ENCODE results near the gene AP2S1.
"Not testable (repeated sequence)": the region's sequence is repeated elsewhere in the genome, so short reads cannot be mapped to it uniquely, and the experiment has no call there.

AP2S1 gene

DNA sequence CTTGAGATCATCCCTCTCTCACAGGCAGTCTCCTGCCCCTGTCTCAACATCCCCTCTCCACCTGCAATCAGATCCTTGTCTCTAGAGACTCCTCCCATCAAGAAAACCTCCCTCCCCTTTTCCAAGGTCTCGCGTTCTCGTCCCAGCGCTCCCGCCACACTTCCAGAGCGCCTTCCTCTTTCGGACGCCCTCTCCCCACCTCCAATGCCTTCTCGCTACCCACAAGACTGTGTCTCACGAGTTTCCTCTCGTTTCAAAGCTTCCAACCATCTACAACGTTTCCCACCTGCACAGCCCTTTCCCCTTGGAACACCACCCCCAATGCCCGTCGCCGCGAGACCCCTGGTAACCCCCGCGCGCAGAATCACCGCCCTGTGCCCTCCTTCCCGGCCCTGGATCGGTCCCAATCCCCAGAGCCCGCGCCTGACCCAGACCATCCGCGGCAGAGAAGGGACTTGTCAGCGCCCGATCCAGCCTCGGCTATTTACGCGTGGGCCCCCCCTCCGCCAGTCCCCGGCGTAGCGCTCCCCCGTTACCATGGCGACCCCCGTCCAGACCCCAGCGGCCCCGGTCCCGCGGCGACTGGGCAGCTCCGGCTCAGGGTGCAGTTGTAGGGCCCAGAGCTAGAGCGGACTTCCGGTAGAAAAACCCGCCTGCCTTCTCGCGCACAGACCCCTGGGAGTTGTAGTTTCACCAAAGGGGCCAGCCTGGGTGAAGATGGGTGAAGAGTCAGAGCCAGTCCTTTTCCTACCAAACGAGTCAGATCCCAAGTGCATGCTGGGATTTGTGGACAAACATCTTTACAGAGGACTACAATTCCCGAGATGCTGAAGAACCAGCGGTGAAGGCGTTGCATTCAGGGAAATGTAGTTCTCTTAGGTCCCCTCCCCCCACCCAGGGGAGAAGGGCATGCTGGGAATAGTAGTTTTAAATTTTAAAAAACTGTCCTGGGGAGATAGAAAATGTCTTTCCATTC lies at the start of gene AP2S1:
Gene AP2S1 (minus strand): TSS at position 619 of the 976 bp plus-strand sequence. CDS start 80 bp downstream, at position 539.
- peaks cover 5% of the 10 kb centered on the region for H3K4me1 ChIP-seq
- in situ Hi-C loops (cut with MboI; ENCODE audit: low sequenced_read_pairs) = no loop called here
- peak; percentile 98 to 99 for DNase-seq (ENCODE audit: low spot score in 2 of 2)

GRCh38 chr19:46900341-46900740 lies 49.7 kb upstream of the AP2S1 start:
- H3K4me3 ChIP-seq = no peak overlapping the region
- no peaks in the 10 kb centered on the region for H3K27me3 ChIP-seq (ENCODE audit: low read depth)
- no peaks in the 10 kb centered on the region for H3K9me3 ChIP-seq
- peaks cover 5% of the 10 kb centered on the region for H3K4me1 ChIP-seq
- no peaks in the 10 kb centered on the region for H3K36me3 ChIP-seq (replicated peaks)
- no peak for DNase-seq (ENCODE audit: low spot score in 2 of 2)
- in situ Hi-C loops (cut with MboI; ENCODE audit: low sequenced_read_pairs) = no loop called here

More for the DNA sequence above, at the start of gene AP2S1:
- Histone ChIP-seq H3K9me3 (no peaks in the 10 kb centered on the region), H3K4me3 (peak within 1 kb of the TSS; percentile 78), H3K27me3 (ENCODE audit: low read depth) (no peaks in the 10 kb centered on the region), H3K36me3 (replicated peaks) (peaks cover 12% of the 10 kb centered on the region)

DNA sequence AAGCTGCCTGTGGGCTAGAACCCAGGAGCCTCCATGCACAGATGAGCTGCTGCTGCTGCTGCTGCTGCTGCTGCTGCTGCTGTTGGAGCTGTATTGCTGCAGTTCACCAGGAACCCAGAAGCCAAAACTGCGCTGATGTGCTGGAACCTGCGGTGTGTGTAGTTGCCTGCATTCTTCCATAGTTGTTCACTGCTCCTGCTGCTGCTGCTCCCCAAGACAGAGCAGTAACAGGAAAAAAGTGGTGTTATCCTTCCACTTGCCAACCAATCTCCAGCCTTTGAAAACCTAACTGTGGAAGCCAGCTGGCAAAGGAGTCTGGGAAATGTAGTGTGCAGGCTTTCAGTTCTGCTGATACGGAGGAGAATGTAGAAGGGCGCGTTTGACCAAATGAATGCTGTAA lies 48.1 kb upstream of the AP2S1 start:
- no peak for DNase-seq (ENCODE audit: low spot score in 2 of 2)
- Histone ChIP-seq H3K36me3 (replicated peaks) (no peaks in the 10 kb centered on the region), H3K27me3 (ENCODE audit: low read depth) (no peaks in the 10 kb centered on the region), H3K9me3 (no peaks in the 10 kb centered on the region), H3K4me3 (no peak overlapping the region), H3K4me1 (peaks cover 6% of the 10 kb centered on the region)
- in situ Hi-C loops (cut with MboI; ENCODE audit: low sequenced_read_pairs) = no loop called here

DNA sequence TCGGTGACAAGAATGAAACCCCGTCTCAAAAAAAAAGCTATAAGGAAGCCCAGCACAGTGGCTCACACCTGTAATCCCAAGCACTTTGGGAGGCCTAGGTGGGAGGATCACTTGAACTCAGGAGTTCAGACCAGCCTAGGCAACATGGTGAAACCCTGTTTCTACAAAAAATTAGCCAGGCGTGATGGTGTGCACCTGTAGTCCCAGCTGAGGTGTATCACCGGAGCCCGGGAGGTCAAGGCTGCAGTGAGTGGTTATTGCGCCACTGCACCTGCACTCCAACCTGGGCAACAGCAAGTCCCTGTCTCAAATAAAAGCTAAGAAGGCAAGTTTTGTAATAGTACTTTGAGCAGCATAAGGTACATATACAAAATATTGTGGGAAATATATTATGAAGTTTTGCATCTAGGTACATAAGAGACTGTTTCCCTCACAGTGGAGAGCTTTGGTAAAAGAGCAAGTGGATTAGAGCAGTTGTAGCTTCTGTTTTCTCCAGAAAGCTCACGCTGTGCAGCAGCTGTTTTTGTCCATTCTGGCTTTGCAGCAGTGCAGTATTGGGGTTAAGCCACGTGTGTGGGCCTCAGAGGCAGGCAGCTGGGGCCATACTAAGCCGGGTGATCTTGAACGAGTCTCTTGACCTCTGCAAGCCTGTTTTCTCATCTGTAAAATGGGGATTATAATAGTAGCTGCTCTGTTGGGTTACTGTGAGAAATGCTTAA lies 45.6 kb upstream of the AP2S1 start:
- no peaks in the 10 kb centered on the region for H3K27me3 ChIP-seq (ENCODE audit: low read depth)
- H3K36me3 ChIP-seq (replicated peaks) = no peaks in the 10 kb centered on the region
- H3K4me3 ChIP-seq = no peak overlapping the region
- H3K4me1 ChIP-seq = peaks cover 9% of the 10 kb centered on the region
- DNase-seq (ENCODE audit: low spot score in 2 of 2) = no peak
- H3K9me3 ChIP-seq = no peaks in the 10 kb centered on the region
- in situ Hi-C loops (cut with MboI; ENCODE audit: low sequenced_read_pairs) = no loop called here

GRCh38 chr19:46892252-46893179 lies 41.9 kb upstream of the AP2S1 start:
- in situ Hi-C loops (cut with MboI; ENCODE audit: low sequenced_read_pairs) = no loop called here
- H3K27me3 ChIP-seq (ENCODE audit: low read depth) = no peaks in the 10 kb centered on the region
- peaks cover 16% of the 10 kb centered on the region for H3K4me1 ChIP-seq
- H3K9me3 ChIP-seq = no peaks in the 10 kb centered on the region
- no peaks in the 10 kb centered on the region; the same call in 1 of the 2 replicates for H3K36me3 ChIP-seq (replicated peaks)
- H3K4me3 ChIP-seq = no peak overlapping the region
- DNase-seq (ENCODE audit: low spot score in 2 of 2) = no peak

- Histone ChIP-seq H3K4me1 (peaks cover 18% of the 10 kb centered on the region), H3K36me3 (replicated peaks) (no peaks in the 10 kb centered on the region; the same call in 1 of the 2 replicates), H3K4me3 (no peak overlapping the region), H3K27me3 (ENCODE audit: low read depth) (no peaks in the 10 kb centered on the region), H3K9me3 (no peaks in the 10 kb centered on the region)
- DNase-seq (ENCODE audit: low spot score in 2 of 2) = no peak
- in situ Hi-C loops (cut with MboI; ENCODE audit: low sequenced_read_pairs) = no loop called here
Measured at GRCh38 chr19:46890423-46891170, 40.0 kb upstream of the AP2S1 start.

DNA sequence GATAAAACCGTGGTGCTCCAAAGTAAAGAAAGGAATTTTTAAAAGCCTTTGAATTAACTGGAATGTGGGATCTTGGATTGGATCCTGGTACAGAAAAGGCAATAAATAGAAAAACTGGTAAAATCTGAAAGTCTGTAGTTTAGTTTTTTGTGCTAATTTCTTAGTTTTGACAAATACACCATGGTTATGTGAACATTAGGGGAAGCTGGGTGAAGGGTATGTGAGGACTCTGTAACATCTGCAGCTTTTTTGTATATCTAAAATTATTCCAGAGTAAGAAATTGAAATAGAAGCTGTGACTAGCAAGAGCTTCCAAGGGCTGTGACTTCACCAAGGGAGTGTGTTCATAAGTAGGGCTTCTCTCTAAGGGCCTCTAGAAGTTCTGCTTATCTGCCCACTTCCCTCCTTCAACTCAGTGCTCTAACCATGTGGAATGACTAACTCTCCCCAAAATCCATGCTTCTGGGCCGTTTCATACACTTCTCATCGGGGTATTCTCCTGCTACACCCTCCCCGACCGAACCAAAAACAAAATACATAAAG lies 36.7 kb upstream of the AP2S1 start:
- Histone ChIP-seq H3K27me3 (ENCODE audit: low read depth) (no peaks in the 10 kb centered on the region), H3K9me3 (no peaks in the 10 kb centered on the region), H3K4me3 (no peak overlapping the region), H3K4me1 (peaks cover 11% of the 10 kb centered on the region), H3K36me3 (replicated peaks) (no peaks in the 10 kb centered on the region; the same call in 1 of the 2 replicates)
- DNase-seq (ENCODE audit: low spot score in 2 of 2) = no peak
- in situ Hi-C loops (cut with MboI; ENCODE audit: low sequenced_read_pairs) = no loop called here

GRCh38 chr19:46886546-46887239 lies 36.0 kb upstream of the AP2S1 start:
- Histone ChIP-seq H3K9me3 (no peaks in the 10 kb centered on the region), H3K36me3 (replicated peaks) (no peaks in the 10 kb centered on the region; the same call in 1 of the 2 replicates)

DNA sequence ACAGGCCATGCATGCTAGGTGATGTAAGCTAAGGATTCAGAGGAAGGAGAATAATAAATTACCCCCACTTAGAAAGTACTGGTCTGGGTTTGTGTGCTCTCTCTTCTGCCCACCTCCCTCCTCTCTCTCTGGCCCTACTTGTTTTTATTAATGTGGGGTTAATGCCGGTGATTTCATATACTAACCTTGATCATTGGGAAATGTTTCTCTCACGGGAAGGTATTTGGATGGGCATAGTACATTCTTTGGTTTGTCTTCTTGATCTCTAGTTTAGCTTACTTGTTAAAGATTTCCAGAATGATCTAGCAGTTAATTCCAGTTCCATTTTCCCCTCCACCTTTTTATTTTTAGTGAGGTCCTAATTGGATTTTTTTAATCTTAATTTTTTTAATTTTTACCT lies 34.8 kb upstream of the AP2S1 start:
- no peak overlapping the region for H3K4me3 ChIP-seq
- in situ Hi-C loops (cut with MboI; ENCODE audit: low sequenced_read_pairs) = no loop called here
- no peaks in the 10 kb centered on the region; the same call in 1 of the 2 replicates for H3K36me3 ChIP-seq (replicated peaks)
- H3K27me3 ChIP-seq (ENCODE audit: low read depth) = no peaks in the 10 kb centered on the region
- no peak for DNase-seq (ENCODE audit: low spot score in 2 of 2)
- H3K4me1 ChIP-seq = peaks cover 11% of the 10 kb centered on the region
- H3K9me3 ChIP-seq = no peaks in the 10 kb centered on the region

More at GRCh38 chr19:46886546-46887239, 36.0 kb upstream of the AP2S1 start:
- H3K4me1 ChIP-seq = peaks cover 12% of the 10 kb centered on the region
- H3K27me3 ChIP-seq (ENCODE audit: low read depth) = no peaks in the 10 kb centered on the region
- in situ Hi-C loops (cut with MboI; ENCODE audit: low sequenced_read_pairs) = no loop called here
- no peak overlapping the region for H3K4me3 ChIP-seq
- no peak for DNase-seq (ENCODE audit: low spot score in 2 of 2)

GRCh38 chr19:46882751-46883150 lies 32.1 kb upstream of the AP2S1 start:
- H3K27me3 ChIP-seq (ENCODE audit: low read depth); H3K4me3 ChIP-seq; DNase-seq (ENCODE audit: low spot score in 2 of 2); H3K36me3 ChIP-seq (replicated peaks); H3K4me1 ChIP-seq; H3K9me3 ChIP-seq; in situ Hi-C loops (cut with MboI; ENCODE audit: low sequenced_read_pairs): not testable (repeated sequence)

- Histone ChIP-seq H3K36me3 (replicated peaks) (no peaks in the 10 kb centered on the region; the same call in 1 of the 2 replicates), H3K9me3 (no peaks in the 10 kb centered on the region), H3K4me3 (no peak overlapping the region), H3K27me3 (ENCODE audit: low read depth) (no peaks in the 10 kb centered on the region), H3K4me1 (peaks cover 5% of the 10 kb centered on the region)
- in situ Hi-C loops (cut with MboI; ENCODE audit: low sequenced_read_pairs) = no loop called here
- no peak for DNase-seq (ENCODE audit: low spot score in 2 of 2)
Measured at GRCh38 chr19:46882034-46882433, 31.4 kb upstream of the AP2S1 start.

DNA sequence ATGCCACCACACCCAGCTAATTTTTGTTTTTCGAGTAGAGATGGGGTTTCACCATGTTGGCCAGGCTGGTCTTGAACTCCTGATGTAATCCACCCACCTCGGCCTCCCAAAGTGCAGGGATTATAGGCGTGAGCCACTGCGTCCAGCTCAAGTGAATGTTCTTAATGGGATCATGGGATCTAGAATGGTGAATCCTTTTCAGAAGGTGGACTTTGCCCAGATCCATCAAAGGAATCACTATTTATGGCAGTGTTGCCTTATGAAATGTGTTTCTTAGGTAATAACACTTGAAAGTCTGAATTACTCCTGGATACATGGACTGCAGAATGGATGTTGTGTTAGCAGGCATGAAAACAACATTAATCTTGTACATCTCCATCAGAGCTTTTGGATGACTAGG lies 30.4 kb upstream of the AP2S1 start:
- H3K36me3 ChIP-seq (replicated peaks) = no peaks in the 10 kb centered on the region
- H3K27me3 ChIP-seq (ENCODE audit: low read depth) = no peaks in the 10 kb centered on the region
- no peak for DNase-seq (ENCODE audit: low spot score in 2 of 2)
- peaks cover 3% of the 10 kb centered on the region; the same call in 1 of the 2 replicates for H3K4me1 ChIP-seq
- H3K9me3 ChIP-seq = no peaks in the 10 kb centered on the region
- in situ Hi-C loops (cut with MboI; ENCODE audit: low sequenced_read_pairs) = no loop called here
- H3K4me3 ChIP-seq = no peak overlapping the region

All from HAP-1 (cell line).